ENCODE measurements around the gene BANK1.
"Not testable (repeated sequence)": the region's sequence is repeated elsewhere in the genome, so short reads cannot be mapped to it uniquely, and the experiment has no call there.

BANK1 gene

GRCh38 chr4:101824500-101824899, 34.0 kb downstream of the BANK1 start:
- no peak for DNase-seq

GRCh38 chr4:101825953-101826352, 35.4 kb downstream of the BANK1 start:
- DNase-seq: no peak

- no peak for DNase-seq
Observed at GRCh38 chr4:101831816-101832215, 41.3 kb downstream of the BANK1 start.

GRCh38 chr4:101833480-101833879, 43.0 kb downstream of the BANK1 start:
- no peak for DNase-seq

GRCh38 chr4:101835121-101835904, 44.8 kb downstream of the BANK1 start:
- DNase-seq: no peak

DNA sequence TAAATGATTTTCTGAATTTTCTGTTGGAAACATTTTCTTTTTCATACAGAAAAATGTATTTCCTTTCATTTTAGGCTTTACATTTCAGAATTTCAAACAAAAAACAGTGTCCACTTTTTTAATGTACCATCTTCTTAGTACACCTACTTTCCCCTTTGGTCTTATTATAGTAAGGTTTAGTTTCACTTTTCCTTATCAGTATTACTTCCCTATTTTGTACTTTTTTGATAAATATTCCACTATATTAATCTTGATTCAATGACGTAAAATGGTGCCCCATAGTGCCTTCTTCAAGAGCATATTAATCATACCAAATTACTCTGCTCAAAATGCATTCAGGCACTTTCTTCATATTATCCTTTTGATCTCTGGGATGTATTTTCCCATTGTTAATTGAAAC, 52.5 kb downstream of the BANK1 start:
- DNase-seq: no peak

- no peak for DNase-seq
Observed at GRCh38 chr4:101846550-101846949, 56.0 kb downstream of the BANK1 start.

DNA sequence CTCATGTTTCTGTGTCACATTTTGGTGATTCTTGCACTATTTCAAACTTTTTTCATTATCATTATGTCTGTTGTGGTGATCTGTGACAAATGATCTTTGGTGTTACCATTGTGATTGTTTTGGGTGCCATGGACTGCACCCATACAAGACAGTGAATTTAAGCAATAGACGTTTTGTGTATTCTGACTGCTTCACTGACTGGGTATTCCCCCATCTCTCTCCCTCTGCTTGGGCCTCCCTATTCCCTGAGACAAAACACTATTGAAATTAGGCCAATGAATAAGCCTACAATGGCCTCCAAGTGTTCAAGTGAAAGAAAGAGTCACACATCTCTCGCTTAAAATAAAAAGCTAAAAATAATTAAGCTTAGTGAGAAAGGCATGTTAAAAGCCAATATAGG, 60.2 kb downstream of the BANK1 start:
- DNase-seq: no peak

GRCh38 chr4:101851672-101852071, 61.1 kb downstream of the BANK1 start:
- DNase-seq: no peak

DNA sequence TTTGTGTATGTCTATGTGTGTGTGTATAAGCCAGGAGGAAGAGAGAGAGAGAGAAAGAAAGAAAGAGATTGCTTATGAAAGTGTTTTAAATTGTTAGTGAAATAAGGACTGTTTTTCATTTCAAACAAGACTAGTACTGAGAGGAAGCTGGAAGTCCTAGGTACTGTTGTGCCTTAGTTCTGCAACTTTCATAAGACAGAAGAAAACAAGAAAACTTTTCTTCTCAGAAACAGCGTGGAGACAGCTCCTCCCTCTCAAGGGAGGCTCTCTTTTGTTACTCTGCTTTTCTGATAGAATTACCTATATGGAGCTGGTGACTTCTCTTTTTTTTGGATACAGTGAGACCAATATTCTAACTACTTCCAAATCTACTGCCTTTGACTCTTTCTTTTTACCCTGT, 62.5 kb downstream of the BANK1 start:
- no peak for DNase-seq

DNA sequence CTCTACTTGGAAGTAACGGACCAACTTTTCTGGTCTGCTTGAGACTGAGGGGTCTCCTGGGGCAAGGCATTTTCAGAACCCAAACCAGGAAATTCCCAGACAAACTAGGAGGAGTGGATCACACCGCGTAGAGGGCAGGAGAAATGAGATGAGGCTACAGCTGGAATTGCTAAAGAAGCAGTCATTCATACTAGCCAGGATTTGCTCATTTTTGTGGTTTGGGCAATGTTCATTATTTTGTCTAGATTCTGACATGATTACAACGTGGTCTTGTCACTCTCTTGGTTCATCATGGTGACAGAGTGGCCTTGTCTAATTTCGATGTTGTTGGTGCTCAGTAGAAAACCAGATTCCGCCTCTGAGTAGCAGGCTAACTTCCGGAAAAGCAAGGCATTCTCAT, 63.2 kb downstream of the BANK1 start:
- no peak for DNase-seq

DNA sequence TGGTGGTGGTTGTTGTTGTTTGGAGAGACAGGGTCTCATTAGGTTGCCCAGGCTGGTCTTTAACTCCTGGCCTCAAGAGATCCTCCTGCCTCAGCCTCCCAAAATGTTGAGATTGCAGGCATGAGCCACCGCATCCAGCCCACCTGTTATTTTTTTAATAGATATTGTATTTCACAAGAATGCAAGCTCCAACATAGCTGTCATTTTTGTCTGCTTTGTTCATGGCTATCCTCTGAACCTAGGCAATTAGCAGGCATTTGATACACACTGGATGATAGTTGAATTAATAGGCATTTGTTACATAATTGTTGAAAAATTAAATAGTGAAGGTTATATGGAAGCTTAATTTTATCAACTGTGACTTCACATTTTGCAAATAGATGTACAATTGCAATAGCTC, 64.7 kb downstream of the BANK1 start:
- DNase-seq: no peak

DNA sequence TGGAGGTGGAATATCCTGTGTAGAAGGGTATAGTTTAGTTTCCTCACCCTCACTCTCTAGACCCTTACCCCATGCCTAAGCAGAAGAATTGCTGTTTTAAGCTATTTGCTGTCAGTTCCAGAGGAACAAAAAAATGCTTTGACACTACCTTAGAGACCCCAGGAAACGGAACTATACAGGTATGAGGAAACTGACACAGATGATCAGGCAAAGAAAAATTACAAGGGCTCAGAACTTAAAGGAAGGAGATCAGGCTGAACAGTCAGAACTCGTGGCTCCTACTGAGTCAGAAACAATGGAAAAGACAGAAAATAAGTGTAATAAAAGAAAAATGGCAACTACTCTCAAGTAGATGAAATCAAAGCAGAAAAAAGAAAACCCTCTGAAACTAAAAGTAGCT, 65.6 kb downstream of the BANK1 start:
- DNase-seq: no peak

DNA sequence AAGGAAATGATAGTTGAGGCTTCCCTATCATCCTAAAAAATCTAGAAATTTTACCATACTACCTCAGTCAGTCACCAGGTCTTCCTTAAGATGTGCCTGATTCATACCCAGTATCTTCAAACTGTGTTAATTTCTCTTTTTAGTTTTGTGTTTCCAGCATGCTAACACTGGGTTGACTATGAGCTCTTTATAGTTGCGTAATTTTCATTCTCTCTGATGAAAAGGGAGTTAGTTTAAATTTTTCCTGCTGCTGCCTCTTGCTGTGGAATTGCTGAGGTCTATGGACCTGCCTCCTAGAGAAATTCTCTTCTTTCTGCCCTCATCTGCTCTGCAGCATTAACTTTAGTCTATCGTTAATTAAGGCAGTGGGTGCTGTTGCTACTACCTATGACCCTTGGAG, 66.6 kb downstream of the BANK1 start:
- DNase-seq: no peak

- no peak for DNase-seq
Observed at GRCh38 chr4:101858641-101859040, 68.1 kb downstream of the BANK1 start.

- DNase-seq: no peak
Observed at GRCh38 chr4:101862595-101862994, 72.1 kb downstream of the BANK1 start.

GRCh38 chr4:101864660-101865059, 74.1 kb downstream of the BANK1 start:
- DNase-seq: no peak

- no peak for DNase-seq
Observed at GRCh38 chr4:101865501-101866062, 75.1 kb downstream of the BANK1 start.

DNA sequence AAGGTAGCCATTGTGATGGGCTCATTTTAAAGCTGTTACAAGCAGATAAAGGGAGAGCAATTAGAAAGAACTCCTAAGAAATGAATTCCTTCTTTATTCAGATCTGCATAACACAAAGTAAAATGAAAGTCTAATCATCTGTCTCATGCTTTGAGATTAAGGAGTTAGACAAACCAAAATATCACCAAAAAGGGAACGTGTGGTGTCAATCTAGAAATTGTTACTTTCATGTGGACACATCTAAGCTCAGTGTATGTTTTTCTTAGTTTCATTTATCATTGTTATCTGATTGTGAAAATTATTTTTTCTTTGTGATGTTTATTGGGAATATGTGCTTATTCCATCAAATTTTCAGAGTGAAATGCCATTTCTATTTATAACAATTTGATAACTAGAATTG, 80.3 kb downstream of the BANK1 start:
- no peak for DNase-seq

GRCh38 chr4:101871962-101872676, 81.6 kb downstream of the BANK1 start:
- no peak for DNase-seq

DNA sequence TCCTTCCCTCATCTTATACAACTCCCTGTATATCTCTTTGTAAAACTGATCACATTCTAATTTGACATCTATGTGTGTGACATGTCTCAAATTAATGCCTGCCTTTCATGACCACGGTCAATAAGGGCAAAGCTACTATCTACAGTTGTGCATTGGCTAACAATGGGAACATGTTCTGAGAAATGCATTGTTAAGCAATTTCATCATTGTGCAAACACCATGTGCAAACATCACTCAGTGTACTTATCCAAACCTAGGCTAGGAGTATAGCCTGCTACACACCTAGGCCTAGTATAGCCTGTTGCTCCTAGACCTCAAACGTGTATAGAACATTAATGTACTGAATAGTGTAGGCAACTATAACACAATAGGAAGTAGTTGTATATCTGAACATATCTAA, 95.0 kb downstream of the BANK1 start:
- DNase-seq: no peak

DNA sequence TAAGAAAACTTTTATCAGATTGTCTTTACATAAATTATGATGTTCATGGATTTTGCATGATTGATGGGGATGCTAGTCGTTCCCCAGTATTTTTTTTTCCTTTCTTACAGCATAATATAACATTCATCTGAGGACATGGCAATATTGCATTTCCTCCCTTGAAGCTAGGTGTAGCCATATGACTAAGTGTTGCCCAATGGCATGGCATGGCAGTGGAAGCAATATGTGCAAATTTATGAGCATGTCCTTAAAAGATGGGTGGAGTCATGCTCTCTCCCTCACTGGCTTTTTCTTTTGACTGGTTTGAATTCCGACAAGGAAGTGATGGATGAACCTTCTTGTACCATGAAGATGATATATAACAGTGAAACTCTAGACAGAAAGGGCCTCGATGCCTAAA, 96.3 kb downstream of the BANK1 start:
- no peak for DNase-seq

- no peak for DNase-seq
Observed at GRCh38 chr4:101888472-101888871, 97.9 kb downstream of the BANK1 start.

DNA sequence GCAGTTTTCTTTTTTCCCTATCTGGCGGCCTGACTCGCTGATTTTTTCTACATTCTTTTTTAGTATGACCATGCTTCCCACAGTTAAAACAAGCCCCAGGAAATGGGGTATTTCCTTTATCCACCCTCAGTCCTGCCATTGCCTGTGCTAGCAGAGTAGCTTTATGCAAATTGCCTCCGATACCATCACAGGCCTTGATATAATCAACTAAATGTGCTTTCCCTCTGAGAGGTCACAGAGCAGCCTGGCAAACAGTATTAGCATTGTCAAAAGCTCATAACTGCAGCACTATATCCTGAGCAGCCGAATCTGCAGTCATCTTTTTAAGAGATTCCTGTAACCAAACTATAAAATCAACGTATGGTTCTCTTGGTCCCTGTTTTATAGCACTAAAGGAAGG, 115.0 kb downstream of the BANK1 start:
- DNase-seq: not testable (repeated sequence)

All from activated CD4-positive, alpha-beta T cell treated with anti-CD3 and anti-CD28 coated beads for 1 hour (primary cell).